NCI-H748 treated with DMSO at 0.1 percent for 48 hours (cell line): ENCODE data around the gene CBARP.

Experiments
- DNase-seq: peaks from one replicate; lab custom pipeline; 2025; lab: John Stamatoyannopoulos, UW

Gene CBARP

GRCh38 chr19:1238369-1239303 is 831 bp upstream of the CBARP start:
- DNase-seq: no peak

GRCh38 chr19:1237027-1237659 is 662 bp downstream of the CBARP start:
- DNase-seq: no peak

GRCh38 chr19:1236576-1236975 is 1.2 kb downstream of the CBARP start:
- DNase-seq: no peak

GRCh38 chr19:1235625-1236538 is 1.9 kb downstream of the CBARP start:
- no peak for DNase-seq

GRCh38 chr19:1234955-1235380 is 2.8 kb downstream of the CBARP start:
- no peak for DNase-seq

GRCh38 chr19:1234051-1234954 is 3.5 kb downstream of the CBARP start:
- no peak for DNase-seq

GRCh38 chr19:1233115-1233667 is 4.6 kb downstream of the CBARP start:
- no peak for DNase-seq

GRCh38 chr19:1232652-1233072 is 5.1 kb downstream of the CBARP start:
- DNase-seq: no peak

GRCh38 chr19:1231729-1232637 is 5.8 kb downstream of the CBARP start:
- no peak for DNase-seq

GRCh38 chr19:1230783-1231489 is 6.9 kb downstream of the CBARP start:
- DNase-seq: no peak

- DNase-seq: no peak
These were observed 7.7 kb downstream of the CBARP start for GRCh38 chr19:1229924-1230782.

- no peak for DNase-seq
These were observed 8.5 kb downstream of the CBARP start for GRCh38 chr19:1229056-1229923.

GRCh38 chr19:1228161-1228957 is 9.4 kb downstream of the CBARP start:
- no peak for DNase-seq

GRCh38 chr19:1227304-1228054 is 10.3 kb downstream of the CBARP start:
- DNase-seq: no peak

GRCh38 chr19:1226522-1227303 is 11.1 kb downstream of the CBARP start:
- DNase-seq: no peak
